DOHH2 (cell line): Measurements from ENCODE around the gene GOSR2.

ENCODE experiments used
- H3F3A ChIP-seq: fragments of 200-600 bp; sonication (generic), shearing (Covaris generic); 2 replicates; pipeline ENCODE4 v1.6.0; 2016; ENCODE audit warnings: antibody characterized with exemption, mild to moderate bottlenecking; ENCODE audit not compliant: control insufficient read depth, insufficient read depth
- H3K27ac ChIP-seq: fragments of 200-600 bp; sonication (generic); 2 replicates; pipeline ENCODE4 v1.5.1; 2014; ENCODE audit warnings: low read depth, mild to moderate bottlenecking, low read length, moderate library complexity
- H3K27me3 ChIP-seq: fragments of 200-600 bp; sonication (generic); 2 replicates; pipeline ENCODE4 v1.6.1; 2014; ENCODE audit warnings: mild to moderate bottlenecking, low read length, mixed read lengths; ENCODE audit not compliant: control insufficient read depth
- H3K36me3 ChIP-seq: fragments of 200-600 bp; sonication (generic); 2 replicates; pipeline ENCODE4 v1.6.1; 2014; ENCODE audit warnings: mild to moderate bottlenecking, low read length, moderate library complexity, mixed read lengths; ENCODE audit not compliant: control insufficient read depth
- H3K4me1 ChIP-seq: fragments of 200-600 bp; sonication (generic); 2 replicates; pipeline ENCODE4 v1.6.1; 2014; ENCODE audit warnings: mild to moderate bottlenecking, low read length, mixed read lengths; ENCODE audit not compliant: control insufficient read depth
- H3K4me2 ChIP-seq: fragments of 200-600 bp; sonication (generic); 2 replicates; pipeline ENCODE4 v1.6.0; 2014; ENCODE audit warnings: mild to moderate bottlenecking, low read length, moderate library complexity
- H3K4me3 ChIP-seq: fragments of 200-600 bp; sonication (generic); 2 replicates; pipeline ENCODE4 v1.5.1; 2014; ENCODE audit warnings: mild to moderate bottlenecking, low read length, mixed read lengths
- H3K79me2 ChIP-seq: fragments of 200-600 bp; sonication (generic); 2 replicates; pipeline ENCODE4 v1.6.1; 2014; ENCODE audit warnings: mild to moderate bottlenecking, low read length, mixed read lengths; ENCODE audit not compliant: control insufficient read depth
- H3K9me2 ChIP-seq: fragments of 200-600 bp; sonication (generic); replicated peaks from 2 replicates; pipeline ENCODE4 v1.6.1; 2014; ENCODE audit warnings: mild to moderate bottlenecking, low read length, mixed read lengths; ENCODE audit not compliant: control insufficient read depth
- H3K9me3 ChIP-seq: fragments of 200-600 bp; sonication (generic); 2 replicates; pipeline ENCODE4 v1.6.1; 2014; ENCODE audit warnings: antibody characterized with exemption, low read length, mixed read lengths; ENCODE audit not compliant: control insufficient read depth, insufficient read depth
- H4K20me1 ChIP-seq: fragments of 200-600 bp; sonication (generic); 2 replicates; pipeline ENCODE4 v1.6.0; 2014; ENCODE audit warnings: low read depth, mild to moderate bottlenecking, antibody characterized with exemption, low read length, moderate library complexity; ENCODE audit not compliant: control insufficient read depth, insufficient read depth
- CTCF ChIP-seq: fragments of 200-600 bp; sonication (generic); IDR thresholded peaks from one replicate; pipeline ENCODE4 v1.5.1; 2014; ENCODE audit warnings: antibody characterized with exemption, mild to moderate bottlenecking, low read depth, low read length; ENCODE audit not compliant: poor library complexity, severe bottlenecking
- EZH2phosphoT487 ChIP-seq: fragments of 200-600 bp; sonication (generic); IDR thresholded peaks from 2 replicates; pipeline ENCODE4 v1.6.1; 2017; ENCODE audit warnings: borderline replicate concordance, mild to moderate bottlenecking, antibody characterized with exemption, low read length, moderate library complexity, mixed read lengths

Gene GOSR2

GRCh38 chr17:46895171-46895570 is 27.8 kb upstream of the GOSR2 start:
- Histone ChIP-seq H3K79me2 (no peaks in the 10 kb centered on the region), H3K4me3 (no peak overlapping the region), H3K36me3 (no peaks in the 10 kb centered on the region), H3F3A (no peaks in the 10 kb centered on the region), H3K4me2 (no peak overlapping the region), H3K27ac (no peak overlapping the region), H3K9me2 (no peaks in the 10 kb centered on the region), H3K9me3 (no peaks in the 10 kb centered on the region), H4K20me1 (no peaks in the 10 kb centered on the region), H3K4me1 (no peaks in the 10 kb centered on the region), H3K27me3 (peaks cover 22% of the 10 kb centered on the region)
- no peak for TF ChIP-seq CTCF

- no peaks in the 10 kb centered on the region for H3K79me2 ChIP-seq
- H3K4me1 ChIP-seq, result no peaks in the 10 kb centered on the region
- no peaks in the 10 kb centered on the region for H3K36me3 ChIP-seq
- H3K27ac ChIP-seq, result no peak overlapping the region
- no peaks in the 10 kb centered on the region for H4K20me1 ChIP-seq
- H3K4me2 ChIP-seq, result no peak overlapping the region
- H3F3A ChIP-seq, result no peaks in the 10 kb centered on the region
- H3K9me2 ChIP-seq, result no peaks in the 10 kb centered on the region
- TF ChIP-seq EZH2phosphoT487, result no peak
- no peak for TF ChIP-seq CTCF
- H3K9me3 ChIP-seq, result no peaks in the 10 kb centered on the region
- no peak overlapping the region for H3K4me3 ChIP-seq
- peaks cover 11% of the 10 kb centered on the region for H3K27me3 ChIP-seq
These were observed 26.0 kb upstream of the GOSR2 start for GRCh38 chr17:46896991-46897390.

- H3F3A ChIP-seq, result no peaks in the 10 kb centered on the region
- TF ChIP-seq CTCF (no peak), EZH2phosphoT487 (no peak)
- H3K4me2 ChIP-seq, result no peak overlapping the region
- no peaks in the 10 kb centered on the region for H3K9me2 ChIP-seq
- H3K4me3 ChIP-seq, result no peak overlapping the region
- H3K27ac ChIP-seq, result no peak overlapping the region
- no peaks in the 10 kb centered on the region for H3K9me3 ChIP-seq
- peaks cover 2% of the 10 kb centered on the region for H3K27me3 ChIP-seq
- H3K36me3 ChIP-seq, result no peaks in the 10 kb centered on the region
- H3K4me1 ChIP-seq, result no peaks in the 10 kb centered on the region
- no peaks in the 10 kb centered on the region for H4K20me1 ChIP-seq
- no peaks in the 10 kb centered on the region for H3K79me2 ChIP-seq
These were observed 24.6 kb upstream of the GOSR2 start for GRCh38 chr17:46898364-46898763.

- TF ChIP-seq CTCF (no peak), EZH2phosphoT487 (no peak)
- Histone ChIP-seq H3K27me3 (no peaks in the 10 kb centered on the region), H4K20me1 (no peaks in the 10 kb centered on the region), H3K27ac (no peak overlapping the region), H3K79me2 (no peaks in the 10 kb centered on the region), H3K4me3 (no peak overlapping the region), H3K4me1 (no peaks in the 10 kb centered on the region), H3K36me3 (no peaks in the 10 kb centered on the region), H3F3A (no peaks in the 10 kb centered on the region), H3K9me2 (no peaks in the 10 kb centered on the region), H3K4me2 (no peak overlapping the region), H3K9me3 (no peaks in the 10 kb centered on the region)
These were observed 24.1 kb upstream of the GOSR2 start for GRCh38 chr17:46898860-46899259.
